Measurements from ENCODE around the gene GADD45GIP1.

Gene GADD45GIP1

GRCh38 chr19:12956446-12957388 is at the start of gene GADD45GIP1:
GADD45GIP1 (minus strand) TSS chr19:12957223; CDS start chr19:12957212, 11 bp downstream.
- TF ChIP-seq CTCF (conservative IDR thresholded peaks at IDR 0.05; ENCODE audit: low read depth, low read length), result no peak
- peak within 1 kb of the TSS; percentile 96 for H3K4me3 ChIP-seq (ENCODE audit: low read depth, low read length)
- peak; percentile 77 for DNase-seq (ENCODE audit: low read depth)

- TF ChIP-seq CTCF (conservative IDR thresholded peaks at IDR 0.05; ENCODE audit: low read depth, low read length), result no peak
- H3K4me3 ChIP-seq (ENCODE audit: low read depth, low read length), result no peak overlapping the region
- no peak for DNase-seq (ENCODE audit: low read depth)
These were observed 48.9 kb upstream of the GADD45GIP1 start for GRCh38 chr19:13005861-13006370.

- DNase-seq (ENCODE audit: low read depth), result no peak
- no peak for TF ChIP-seq CTCF (conservative IDR thresholded peaks at IDR 0.05; ENCODE audit: low read depth, low read length)
- H3K4me3 ChIP-seq (ENCODE audit: low read depth, low read length), result no peak overlapping the region
These were observed 48.2 kb upstream of the GADD45GIP1 start for GRCh38 chr19:13005253-13005652.

GRCh38 chr19:13004273-13004672 is 47.2 kb upstream of the GADD45GIP1 start:
- H3K4me3 ChIP-seq (ENCODE audit: low read depth, low read length), result no peak overlapping the region
- no peak for TF ChIP-seq CTCF (conservative IDR thresholded peaks at IDR 0.05; ENCODE audit: low read depth, low read length)
- DNase-seq (ENCODE audit: low read depth), result no peak

GRCh38 chr19:13003081-13003480 is 46.1 kb upstream of the GADD45GIP1 start:
- no peak overlapping the region for H3K4me3 ChIP-seq (ENCODE audit: low read depth, low read length)
- no peak for TF ChIP-seq CTCF (conservative IDR thresholded peaks at IDR 0.05; ENCODE audit: low read depth, low read length)
- no peak for DNase-seq (ENCODE audit: low read depth)

- no peak overlapping the region for H3K4me3 ChIP-seq (ENCODE audit: low read depth, low read length)
- TF ChIP-seq CTCF (conservative IDR thresholded peaks at IDR 0.05; ENCODE audit: low read depth, low read length), result no peak
- no peak for DNase-seq (ENCODE audit: low read depth)
These were observed 45.3 kb upstream of the GADD45GIP1 start for GRCh38 chr19:13002166-13002898.

Measured in choroid plexus epithelial cell (primary cell).